ENCODE data around the gene RAET1G. TPM values are rescaled to one million over a fixed set of nuclear protein-coding genes. Genes with fewer than 3 reads are reported as not detected.
"Not testable (repeated sequence)": the region's sequence is repeated elsewhere in the genome, so short reads cannot be mapped to it uniquely, and the experiment has no call there.

RAET1G gene
- total RNA-seq, 1 donor from 2014 or later: not detected

GRCh38 chr6:149963212-149963461 is 40.2 kb upstream of the RAET1G start:
- H3K9ac ChIP-seq (ENCODE audit: low read depth in 1 of 3, low read length in 3 of 3): no peak overlapping the region

GRCh38 chr6:149962461-149963211 is 39.7 kb upstream of the RAET1G start:
- Histone ChIP-seq H3K27me3 (ENCODE audit: control insufficient read depth in 3 of 3, insufficient read depth in 3 of 3, low read length in 3 of 3) (peaks cover 54 to 72% (median 63%) of the 10 kb centered on the region in 3 donors), H3K4me3 (ENCODE audit: low read length in 3 of 3) (peak overlapping the region in 1 of 3 donors; percentile 67), H3K36me3 (ENCODE audit: control insufficient read depth in 3 of 3, insufficient read depth in 3 of 3, low read length in 3 of 3) (no peaks in the 10 kb centered on the region), H3K27ac (ENCODE audit: low read depth, low read length) (no peak overlapping the region), H3K9ac (ENCODE audit: low read depth in 1 of 3, low read length in 3 of 3) (no peak overlapping the region), H3K9me3 (ENCODE audit: control insufficient read depth in 3 of 3, low read length in 3 of 3) (no peaks in the 10 kb centered on the region), H3K4me1 (ENCODE audit: control insufficient read depth in 3 of 3, insufficient read depth in 3 of 3, low read length in 3 of 3) (peaks cover 21 to 28% (median 24%) of the 10 kb centered on the region in 3 donors)

More at GRCh38 chr6:149963212-149963461, 40.2 kb upstream of the RAET1G start:
- Histone ChIP-seq H3K36me3 (ENCODE audit: control insufficient read depth in 3 of 3, insufficient read depth in 3 of 3, low read length in 3 of 3) (no peaks in the 10 kb centered on the region), H3K27me3 (ENCODE audit: control insufficient read depth in 3 of 3, insufficient read depth in 3 of 3, low read length in 3 of 3) (peaks cover 54 to 74% (median 67%) of the 10 kb centered on the region in 3 donors), H3K4me1 (ENCODE audit: control insufficient read depth in 3 of 3, insufficient read depth in 3 of 3, low read length in 3 of 3) (peaks cover 21 to 28% (median 24%) of the 10 kb centered on the region in 3 donors), H3K27ac (ENCODE audit: low read depth, low read length) (no peak overlapping the region), H3K9me3 (ENCODE audit: control insufficient read depth in 3 of 3, low read length in 3 of 3) (no peaks in the 10 kb centered on the region), H3K4me3 (ENCODE audit: low read length in 3 of 3) (peak overlapping the region; percentile 50 to 74 (median 67))

- H3K27ac ChIP-seq (ENCODE audit: low read depth, low read length): no peak overlapping the region
- H3K9me3 ChIP-seq (ENCODE audit: control insufficient read depth in 3 of 3, low read length in 3 of 3): no peaks in the 10 kb centered on the region
- peaks cover 21 to 28% (median 24%) of the 10 kb centered on the region in 3 donors for H3K4me1 ChIP-seq (ENCODE audit: control insufficient read depth in 3 of 3, insufficient read depth in 3 of 3, low read length in 3 of 3)
- H3K27me3 ChIP-seq (ENCODE audit: control insufficient read depth in 3 of 3, insufficient read depth in 3 of 3, low read length in 3 of 3): peaks cover 49 to 70% (median 59%) of the 10 kb centered on the region in 3 donors
- no peak overlapping the region for H3K4me3 ChIP-seq (ENCODE audit: low read length in 3 of 3)
- no peak overlapping the region for H3K9ac ChIP-seq (ENCODE audit: low read depth in 1 of 3, low read length in 3 of 3)
- no peaks in the 10 kb centered on the region for H3K36me3 ChIP-seq (ENCODE audit: control insufficient read depth in 3 of 3, insufficient read depth in 3 of 3, low read length in 3 of 3)
These were observed 39.0 kb upstream of the RAET1G start for GRCh38 chr6:149961728-149962425.

GRCh38 chr6:149960488-149960887 is 37.6 kb upstream of the RAET1G start:
- H3K4me1 ChIP-seq (ENCODE audit: control insufficient read depth in 3 of 3, insufficient read depth in 3 of 3, low read length in 3 of 3): peaks cover 21 to 25% (median 23%) of the 10 kb centered on the region in 3 donors

GRCh38 chr6:149959806-149960205 is 36.9 kb upstream of the RAET1G start:
- not testable (repeated sequence) for H3K27ac ChIP-seq (ENCODE audit: low read depth, low read length); H3K36me3 ChIP-seq (ENCODE audit: control insufficient read depth in 3 of 3, insufficient read depth in 3 of 3, low read length in 3 of 3); H3K4me3 ChIP-seq (ENCODE audit: low read length in 3 of 3); H3K9me3 ChIP-seq (ENCODE audit: control insufficient read depth in 3 of 3, low read length in 3 of 3); H3K9ac ChIP-seq (ENCODE audit: low read depth in 1 of 3, low read length in 3 of 3)
- peaks cover 43 to 67% (median 59%) of the 10 kb centered on the region in 3 donors for H3K27me3 ChIP-seq (ENCODE audit: control insufficient read depth in 3 of 3, insufficient read depth in 3 of 3, low read length in 3 of 3)
- H3K4me1 ChIP-seq (ENCODE audit: control insufficient read depth in 3 of 3, insufficient read depth in 3 of 3, low read length in 3 of 3): peaks cover 16 to 19% (median 16%) of the 10 kb centered on the region in 3 donors

More at GRCh38 chr6:149960488-149960887, 37.6 kb upstream of the RAET1G start:
- no peaks in the 10 kb centered on the region for H3K36me3 ChIP-seq (ENCODE audit: control insufficient read depth in 3 of 3, insufficient read depth in 3 of 3, low read length in 3 of 3)
- no peak overlapping the region for H3K9ac ChIP-seq (ENCODE audit: low read depth in 1 of 3, low read length in 3 of 3)
- no peak overlapping the region for H3K27ac ChIP-seq (ENCODE audit: low read depth, low read length)
- no peaks in the 10 kb centered on the region for H3K9me3 ChIP-seq (ENCODE audit: control insufficient read depth in 3 of 3, low read length in 3 of 3)
- peaks cover 45 to 69% (median 60%) of the 10 kb centered on the region in 3 donors for H3K27me3 ChIP-seq (ENCODE audit: control insufficient read depth in 3 of 3, insufficient read depth in 3 of 3, low read length in 3 of 3)
- H3K4me3 ChIP-seq (ENCODE audit: low read length in 3 of 3): no peak overlapping the region

- not testable (repeated sequence) for H3K4me3 ChIP-seq (ENCODE audit: low read length in 3 of 3); H3K4me1 ChIP-seq (ENCODE audit: control insufficient read depth in 3 of 3, insufficient read depth in 3 of 3, low read length in 3 of 3); H3K9me3 ChIP-seq (ENCODE audit: control insufficient read depth in 3 of 3, low read length in 3 of 3); H3K27ac ChIP-seq (ENCODE audit: low read depth, low read length); H3K9ac ChIP-seq (ENCODE audit: low read depth in 1 of 3, low read length in 3 of 3); H3K36me3 ChIP-seq (ENCODE audit: control insufficient read depth in 3 of 3, insufficient read depth in 3 of 3, low read length in 3 of 3)
- H3K27me3 ChIP-seq (ENCODE audit: control insufficient read depth in 3 of 3, insufficient read depth in 3 of 3, low read length in 3 of 3): peaks cover 34 to 61% (median 53%) of the 10 kb centered on the region in 3 donors
These were observed 35.2 kb upstream of the RAET1G start for GRCh38 chr6:149958124-149958523.

- H3K27me3 ChIP-seq (ENCODE audit: control insufficient read depth in 3 of 3, insufficient read depth in 3 of 3, low read length in 3 of 3): peaks cover 48 to 66% (median 52%) of the 10 kb centered on the region in 3 donors
- H3K9ac ChIP-seq (ENCODE audit: low read depth in 1 of 3, low read length in 3 of 3); H3K9me3 ChIP-seq (ENCODE audit: control insufficient read depth in 3 of 3, low read length in 3 of 3); H3K4me3 ChIP-seq (ENCODE audit: low read length in 3 of 3); H3K4me1 ChIP-seq (ENCODE audit: control insufficient read depth in 3 of 3, insufficient read depth in 3 of 3, low read length in 3 of 3); H3K36me3 ChIP-seq (ENCODE audit: control insufficient read depth in 3 of 3, insufficient read depth in 3 of 3, low read length in 3 of 3); H3K27ac ChIP-seq (ENCODE audit: low read depth, low read length): not testable (repeated sequence)
These were observed 32.9 kb upstream of the RAET1G start for GRCh38 chr6:149955654-149956317.

GRCh38 chr6:149954984-149955653 is 32.2 kb upstream of the RAET1G start:
- H3K4me1 ChIP-seq (ENCODE audit: control insufficient read depth in 3 of 3, insufficient read depth in 3 of 3, low read length in 3 of 3); H3K9me3 ChIP-seq (ENCODE audit: control insufficient read depth in 3 of 3, low read length in 3 of 3); H3K36me3 ChIP-seq (ENCODE audit: control insufficient read depth in 3 of 3, insufficient read depth in 3 of 3, low read length in 3 of 3); H3K9ac ChIP-seq (ENCODE audit: low read depth in 1 of 3, low read length in 3 of 3); H3K4me3 ChIP-seq (ENCODE audit: low read length in 3 of 3); H3K27ac ChIP-seq (ENCODE audit: low read depth, low read length): not testable (repeated sequence)
- H3K27me3 ChIP-seq (ENCODE audit: control insufficient read depth in 3 of 3, insufficient read depth in 3 of 3, low read length in 3 of 3): peaks cover 48 to 66% (median 58%) of the 10 kb centered on the region in 3 donors

- not testable (repeated sequence) for H3K27ac ChIP-seq (ENCODE audit: low read depth, low read length); H3K36me3 ChIP-seq (ENCODE audit: control insufficient read depth in 3 of 3, insufficient read depth in 3 of 3, low read length in 3 of 3); H3K4me1 ChIP-seq (ENCODE audit: control insufficient read depth in 3 of 3, insufficient read depth in 3 of 3, low read length in 3 of 3); H3K4me3 ChIP-seq (ENCODE audit: low read length in 3 of 3); H3K9me3 ChIP-seq (ENCODE audit: control insufficient read depth in 3 of 3, low read length in 3 of 3); H3K9ac ChIP-seq (ENCODE audit: low read depth in 1 of 3, low read length in 3 of 3)
- peaks cover 48 to 64% (median 61%) of the 10 kb centered on the region in 3 donors for H3K27me3 ChIP-seq (ENCODE audit: control insufficient read depth in 3 of 3, insufficient read depth in 3 of 3, low read length in 3 of 3)
These were observed 31.5 kb upstream of the RAET1G start for GRCh38 chr6:149954328-149954983.
